ENCODE results near the gene SHC3.
A peak's percentile ranks its signal among the peaks of the same experiment; 100 is the strongest.

Gene SHC3

GRCh38 chr9:89010526-89011111, 168.0 kb downstream of the SHC3 start:
- Histone ChIP-seq H3K27ac (no peak overlapping the region), H3K4me3 (no peak overlapping the region)
- DNase-seq (ENCODE audit: low spot score): no peak
- no peak for TF ChIP-seq CTCF (IDR thresholded peaks at IDR 0.05)

- Histone ChIP-seq H3K4me3 (no peak overlapping the region), H3K27ac (no peak overlapping the region)
- DNase-seq (ENCODE audit: low spot score): no peak
- TF ChIP-seq CTCF (IDR thresholded peaks at IDR 0.05): no peak
These were observed 168.6 kb downstream of the SHC3 start for GRCh38 chr9:89010056-89010455.

- no peak for DNase-seq (ENCODE audit: low spot score)
- no peak overlapping the region for H3K4me3 ChIP-seq
- no peak overlapping the region for H3K27ac ChIP-seq
- TF ChIP-seq CTCF (IDR thresholded peaks at IDR 0.05): no peak
These were observed 169.1 kb downstream of the SHC3 start for GRCh38 chr9:89009546-89009840.

DNA sequence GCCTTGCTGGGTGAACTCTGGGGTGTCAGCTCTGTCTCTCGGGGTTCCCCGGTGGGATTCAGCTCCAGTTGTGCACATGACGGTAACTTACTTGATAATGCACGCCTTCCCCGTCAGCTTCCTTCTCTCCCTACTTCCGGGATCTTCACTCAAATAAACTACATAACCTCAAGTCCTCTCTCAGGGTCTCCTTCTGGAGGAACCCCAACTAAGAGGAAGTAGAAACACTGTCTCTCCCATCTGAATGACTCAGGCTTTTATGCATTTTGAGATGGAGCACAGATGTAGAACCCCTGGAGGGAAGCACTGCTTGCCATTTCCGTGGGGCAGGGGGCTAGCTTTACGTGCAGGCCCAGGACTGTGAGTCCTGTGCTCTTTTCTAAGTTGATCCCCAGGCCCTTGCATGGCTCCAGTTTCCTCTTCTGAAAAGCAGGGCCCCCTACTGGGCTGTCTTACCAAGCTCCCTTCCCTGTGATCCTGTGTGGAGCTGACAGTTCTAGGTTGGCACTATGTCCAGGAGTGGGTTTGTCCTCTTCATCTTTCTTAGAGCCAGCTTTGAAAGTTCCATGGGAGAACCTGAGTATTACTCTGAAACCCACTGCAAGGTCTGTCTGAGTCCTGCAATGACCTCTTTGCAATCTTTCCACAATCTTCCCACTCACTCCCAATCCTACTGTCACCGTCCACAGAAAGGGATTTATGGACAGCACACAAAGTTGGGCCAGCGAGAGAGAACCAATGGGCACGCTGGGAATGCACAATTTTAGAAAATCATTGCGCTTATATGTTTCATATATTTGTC, 169.7 kb downstream of the SHC3 start:
- no peak for DNase-seq (ENCODE audit: low spot score)
- Histone ChIP-seq H3K27ac (no peak overlapping the region), H3K4me3 (no peak overlapping the region)
- no peak for TF ChIP-seq CTCF (IDR thresholded peaks at IDR 0.05)

GRCh38 chr9:89008055-89008743, 170.4 kb downstream of the SHC3 start:
- Histone ChIP-seq H3K27ac (no peak overlapping the region), H3K4me3 (no peak overlapping the region)
- TF ChIP-seq CTCF (IDR thresholded peaks at IDR 0.05): no peak
- peak; percentile 62 for DNase-seq (ENCODE audit: low spot score)

- Histone ChIP-seq H3K27ac (no peak overlapping the region), H3K4me3 (no peak overlapping the region)
- DNase-seq (ENCODE audit: low spot score): peak; percentile 52
- no peak for TF ChIP-seq CTCF (IDR thresholded peaks at IDR 0.05)
These were observed 171.3 kb downstream of the SHC3 start for GRCh38 chr9:89006996-89007967.
